Panc1 (cell line): Measurements from ENCODE around the gene CLDN15.

Source experiments
- TF ChIP-seq, protein P1 (sequence below): fragments of 450-650 bp; IDR thresholded peaks from 2 replicates; pipeline ENCODE4 v1.5.1; 2017; ENCODE audit warnings: mild to moderate bottlenecking
- TF ChIP-seq, protein P2 (sequence below), 2 experiments: IDR thresholded peaks; 2 replicates each; pipeline ENCODE4 v1.6.1; 2011 to 2012; ENCODE audit warnings: low read depth in 2 of 2, control low read depth in 1 of 2, low read length in 1 of 2, mild to moderate bottlenecking in 1 of 2, moderate library complexity in 1 of 2; ENCODE audit not compliant: insufficient read depth in 1 of 2

DNA sequence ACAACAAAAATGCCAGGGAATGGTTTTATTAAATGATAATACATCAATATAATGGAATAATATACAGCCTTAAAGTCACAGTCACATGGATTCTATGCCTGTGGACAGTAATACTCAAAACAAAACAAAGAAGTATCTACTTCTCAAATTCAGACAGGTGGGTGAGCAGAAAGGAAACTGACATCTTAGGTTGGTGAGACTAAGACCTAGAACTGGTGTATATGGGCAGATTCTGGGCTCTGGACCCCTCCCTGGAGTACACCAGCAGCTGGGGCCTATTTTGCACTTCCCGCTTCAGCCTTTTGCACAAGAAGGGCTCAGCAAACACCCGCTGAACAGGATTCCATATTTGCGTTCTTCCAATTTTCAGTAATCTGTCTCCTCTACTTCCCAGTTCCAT, 12.7 kb upstream of the CLDN15 start:
- TF ChIP-seq, protein P1, sequence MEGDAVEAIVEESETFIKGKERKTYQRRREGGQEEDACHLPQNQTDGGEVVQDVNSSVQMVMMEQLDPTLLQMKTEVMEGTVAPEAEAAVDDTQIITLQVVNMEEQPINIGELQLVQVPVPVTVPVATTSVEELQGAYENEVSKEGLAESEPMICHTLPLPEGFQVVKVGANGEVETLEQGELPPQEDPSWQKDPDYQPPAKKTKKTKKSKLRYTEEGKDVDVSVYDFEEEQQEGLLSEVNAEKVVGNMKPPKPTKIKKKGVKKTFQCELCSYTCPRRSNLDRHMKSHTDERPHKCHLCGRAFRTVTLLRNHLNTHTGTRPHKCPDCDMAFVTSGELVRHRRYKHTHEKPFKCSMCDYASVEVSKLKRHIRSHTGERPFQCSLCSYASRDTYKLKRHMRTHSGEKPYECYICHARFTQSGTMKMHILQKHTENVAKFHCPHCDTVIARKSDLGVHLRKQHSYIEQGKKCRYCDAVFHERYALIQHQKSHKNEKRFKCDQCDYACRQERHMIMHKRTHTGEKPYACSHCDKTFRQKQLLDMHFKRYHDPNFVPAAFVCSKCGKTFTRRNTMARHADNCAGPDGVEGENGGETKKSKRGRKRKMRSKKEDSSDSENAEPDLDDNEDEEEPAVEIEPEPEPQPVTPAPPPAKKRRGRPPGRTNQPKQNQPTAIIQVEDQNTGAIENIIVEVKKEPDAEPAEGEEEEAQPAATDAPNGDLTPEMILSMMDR, result no peak
- TF ChIP-seq, protein P2, sequence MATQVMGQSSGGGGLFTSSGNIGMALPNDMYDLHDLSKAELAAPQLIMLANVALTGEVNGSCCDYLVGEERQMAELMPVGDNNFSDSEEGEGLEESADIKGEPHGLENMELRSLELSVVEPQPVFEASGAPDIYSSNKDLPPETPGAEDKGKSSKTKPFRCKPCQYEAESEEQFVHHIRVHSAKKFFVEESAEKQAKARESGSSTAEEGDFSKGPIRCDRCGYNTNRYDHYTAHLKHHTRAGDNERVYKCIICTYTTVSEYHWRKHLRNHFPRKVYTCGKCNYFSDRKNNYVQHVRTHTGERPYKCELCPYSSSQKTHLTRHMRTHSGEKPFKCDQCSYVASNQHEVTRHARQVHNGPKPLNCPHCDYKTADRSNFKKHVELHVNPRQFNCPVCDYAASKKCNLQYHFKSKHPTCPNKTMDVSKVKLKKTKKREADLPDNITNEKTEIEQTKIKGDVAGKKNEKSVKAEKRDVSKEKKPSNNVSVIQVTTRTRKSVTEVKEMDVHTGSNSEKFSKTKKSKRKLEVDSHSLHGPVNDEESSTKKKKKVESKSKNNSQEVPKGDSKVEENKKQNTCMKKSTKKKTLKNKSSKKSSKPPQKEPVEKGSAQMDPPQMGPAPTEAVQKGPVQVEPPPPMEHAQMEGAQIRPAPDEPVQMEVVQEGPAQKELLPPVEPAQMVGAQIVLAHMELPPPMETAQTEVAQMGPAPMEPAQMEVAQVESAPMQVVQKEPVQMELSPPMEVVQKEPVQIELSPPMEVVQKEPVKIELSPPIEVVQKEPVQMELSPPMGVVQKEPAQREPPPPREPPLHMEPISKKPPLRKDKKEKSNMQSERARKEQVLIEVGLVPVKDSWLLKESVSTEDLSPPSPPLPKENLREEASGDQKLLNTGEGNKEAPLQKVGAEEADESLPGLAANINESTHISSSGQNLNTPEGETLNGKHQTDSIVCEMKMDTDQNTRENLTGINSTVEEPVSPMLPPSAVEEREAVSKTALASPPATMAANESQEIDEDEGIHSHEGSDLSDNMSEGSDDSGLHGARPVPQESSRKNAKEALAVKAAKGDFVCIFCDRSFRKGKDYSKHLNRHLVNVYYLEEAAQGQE (IDR thresholded peaks at IDR 0.05; ENCODE audit: insufficient read depth in 1 of 2, low read depth in 2 of 2, low read length in 1 of 2), result no peak
